ENCODE results near the gene EGFL7. TPM values are rescaled to one million over a fixed set of nuclear protein-coding genes. Genes with fewer than 3 reads are reported as not detected.

The EGFL7 gene
- polyA plus RNA-seq, 1 donor = 90.8 TPM

DNA sequence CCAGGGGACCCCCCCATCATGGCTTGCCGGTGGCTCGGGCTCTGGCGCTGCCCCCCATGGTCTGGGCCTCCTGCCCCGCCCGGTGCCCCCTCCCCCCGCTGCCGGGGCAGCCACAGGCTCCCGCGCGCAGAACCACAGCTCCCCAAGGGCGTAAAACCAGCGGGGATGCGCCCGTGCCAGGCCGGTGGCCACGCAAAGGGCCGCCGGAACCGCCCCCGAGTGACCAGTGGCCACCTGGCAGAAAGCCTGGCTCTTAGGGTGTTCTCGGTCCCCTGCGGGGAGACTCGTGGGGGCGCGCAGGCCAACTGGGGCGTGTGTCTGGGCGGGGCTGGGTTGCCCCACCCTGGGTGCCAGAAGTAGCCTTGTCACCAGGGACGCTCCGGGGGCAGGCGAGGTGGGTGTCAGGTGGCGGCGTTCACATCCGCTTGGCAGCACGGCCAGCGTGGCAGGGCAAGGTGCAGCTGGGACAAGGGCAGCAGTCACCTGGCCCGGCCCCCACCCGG, 25.1 kb downstream of the EGFL7 start:
- DNase-seq = no peak

DNA sequence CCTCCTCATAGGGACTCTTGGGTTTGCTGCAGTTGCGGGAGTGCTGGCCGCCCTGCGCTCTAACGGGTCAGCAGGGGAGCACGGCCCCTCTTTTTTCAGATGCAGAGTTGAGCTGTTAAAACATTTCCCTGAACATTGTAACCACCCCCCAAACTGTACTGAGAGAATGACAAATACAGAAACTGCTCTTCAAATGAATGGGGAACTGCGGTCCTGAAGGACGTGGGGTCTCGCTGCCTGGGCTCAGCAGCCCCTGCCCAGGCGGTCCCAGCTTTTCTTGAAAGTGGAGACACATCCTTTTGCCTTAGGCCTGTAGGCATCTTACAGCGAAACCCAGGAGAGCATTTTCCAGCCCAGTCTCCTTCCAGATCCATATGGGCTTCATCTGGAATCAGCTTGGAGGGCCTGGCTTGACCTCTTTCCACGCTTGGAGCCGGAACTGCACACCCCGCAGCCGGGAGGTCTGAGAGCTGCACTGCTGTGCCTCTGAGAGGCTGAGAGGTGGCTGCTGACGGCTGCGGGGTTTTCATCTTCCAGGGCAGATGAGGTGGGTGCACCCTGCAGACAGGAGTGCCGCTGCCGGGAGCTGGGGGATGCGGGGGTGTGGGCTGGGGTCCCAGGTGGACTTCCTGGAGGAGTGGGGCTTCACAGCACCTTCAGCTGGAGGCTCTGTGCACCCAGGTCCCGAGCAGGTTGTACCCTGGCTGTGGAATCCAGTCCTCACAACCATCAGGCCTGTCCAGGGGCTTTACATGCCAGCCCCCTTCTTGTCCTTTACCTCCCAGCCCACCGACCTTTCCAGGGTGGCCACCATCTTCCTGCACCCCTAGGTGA, 25.8 kb downstream of the EGFL7 start:
- no peak for DNase-seq

DNA sequence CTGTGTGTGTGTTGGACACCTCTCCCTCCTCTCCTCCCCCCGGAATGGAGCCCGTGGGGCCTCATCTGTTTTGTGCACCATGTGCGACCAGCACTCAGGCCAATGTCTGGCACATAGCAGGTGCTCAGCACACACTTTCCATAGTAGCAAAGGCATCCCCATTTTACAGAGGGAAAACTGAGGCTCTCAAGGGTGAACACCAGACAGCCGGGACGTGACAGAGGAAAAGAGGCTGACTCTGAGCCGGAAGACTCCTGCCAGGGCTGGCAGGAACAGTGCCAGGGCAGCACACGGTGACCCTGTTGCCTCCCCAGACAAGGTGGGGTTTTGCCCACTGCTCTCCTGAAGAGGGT, 26.4 kb downstream of the EGFL7 start:
- no peak for DNase-seq

DNA sequence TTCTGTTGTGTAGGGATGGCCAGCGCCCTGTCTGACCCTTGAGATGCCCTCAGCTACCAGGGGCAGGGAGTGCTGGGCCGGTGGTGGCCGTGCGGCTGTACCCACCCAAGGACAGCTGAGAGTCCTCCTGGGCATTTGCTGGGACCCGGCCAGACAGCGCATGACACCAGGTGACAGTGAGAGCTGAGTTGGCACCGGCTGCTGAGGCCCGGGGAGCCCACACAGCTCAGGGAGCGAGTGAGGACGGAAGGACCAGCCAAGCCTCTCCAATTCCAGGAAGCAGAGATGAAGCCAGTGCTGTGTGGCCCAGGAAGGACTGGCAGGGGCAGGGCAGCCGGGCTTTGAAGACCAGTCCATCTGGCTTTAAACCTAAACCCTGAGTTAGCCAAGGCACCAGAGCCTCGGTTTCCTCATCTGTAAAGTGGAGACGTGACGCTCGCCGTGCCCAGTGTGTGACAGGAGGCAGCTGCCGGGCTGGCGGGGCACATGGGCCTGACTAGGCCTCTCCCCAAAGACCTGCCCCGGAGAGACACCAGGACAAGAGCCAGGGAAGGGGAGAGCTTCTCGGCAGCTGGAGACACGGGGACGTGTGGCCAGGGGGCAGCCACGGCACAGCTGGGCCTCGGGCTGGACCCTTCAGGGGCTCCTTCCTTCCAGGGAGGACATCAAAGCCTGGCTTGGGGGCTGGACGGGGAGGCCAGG, 27.5 kb downstream of the EGFL7 start:
- DNase-seq = no peak

DNA sequence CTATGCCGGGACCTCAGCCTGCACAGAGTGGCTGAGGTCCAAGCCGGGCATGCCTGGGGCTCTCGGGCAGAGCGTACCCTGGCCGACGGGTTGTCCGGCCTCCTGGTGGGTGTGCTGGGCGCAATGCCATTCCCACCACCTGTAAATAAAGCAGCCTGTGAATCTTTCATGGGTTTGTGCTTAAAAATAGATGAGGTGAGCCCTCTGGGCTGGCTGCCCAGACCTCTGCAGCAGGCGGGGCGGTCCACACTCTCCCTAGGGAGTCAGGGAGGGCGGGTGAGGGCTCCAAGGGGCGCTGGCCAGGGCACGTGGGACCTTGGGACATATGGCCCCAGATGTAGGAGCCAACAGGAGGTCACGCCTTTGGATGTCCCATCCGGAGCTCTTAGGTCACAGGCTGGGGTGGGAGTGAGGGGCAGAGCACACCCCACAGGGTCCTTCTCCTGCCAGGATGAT, 28.1 kb downstream of the EGFL7 start:
- DNase-seq = no peak

DNA sequence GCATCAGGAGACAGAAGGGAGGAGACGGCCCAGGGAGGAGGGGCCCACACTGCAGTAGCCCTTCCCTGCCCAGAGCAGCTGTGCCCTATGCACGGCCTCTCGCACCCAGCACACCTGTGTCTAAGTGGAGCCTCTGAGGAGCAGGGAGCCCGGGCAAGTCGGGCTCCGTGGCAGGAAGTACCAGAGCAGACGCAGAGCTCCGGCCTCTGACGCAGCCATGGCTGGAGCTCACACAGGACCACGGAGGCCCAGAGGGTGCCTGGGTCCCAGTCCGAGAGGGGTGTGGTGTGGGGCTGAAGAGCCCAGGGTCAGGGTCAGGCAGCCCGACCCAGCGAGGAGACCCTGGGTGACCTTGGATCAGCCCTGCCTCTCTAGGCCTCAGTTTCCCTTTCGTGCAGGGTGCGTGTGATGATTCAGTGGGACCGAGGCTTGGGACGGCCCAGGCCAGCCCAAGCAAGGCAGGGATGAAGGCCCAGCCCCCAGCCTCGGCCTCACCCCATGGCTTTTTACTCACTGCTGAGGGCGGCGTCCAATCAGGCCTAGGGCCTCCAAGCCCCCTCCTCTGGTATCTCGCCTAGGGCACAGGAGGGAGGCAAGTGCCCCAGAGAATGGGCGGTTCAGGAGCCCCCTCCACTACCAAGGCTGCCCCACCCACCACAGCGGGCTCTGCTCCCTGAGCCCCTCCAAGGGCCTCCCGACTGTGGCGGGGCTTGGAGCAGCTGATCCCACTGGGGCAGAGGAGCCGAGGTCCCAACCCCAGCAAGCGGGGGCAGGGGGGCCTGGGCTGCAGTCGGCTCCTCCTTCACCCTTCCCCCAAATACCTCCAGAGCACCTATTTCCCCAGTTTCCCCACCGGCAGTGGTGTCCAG, 28.8 kb downstream of the EGFL7 start:
- no peak for DNase-seq

DNA sequence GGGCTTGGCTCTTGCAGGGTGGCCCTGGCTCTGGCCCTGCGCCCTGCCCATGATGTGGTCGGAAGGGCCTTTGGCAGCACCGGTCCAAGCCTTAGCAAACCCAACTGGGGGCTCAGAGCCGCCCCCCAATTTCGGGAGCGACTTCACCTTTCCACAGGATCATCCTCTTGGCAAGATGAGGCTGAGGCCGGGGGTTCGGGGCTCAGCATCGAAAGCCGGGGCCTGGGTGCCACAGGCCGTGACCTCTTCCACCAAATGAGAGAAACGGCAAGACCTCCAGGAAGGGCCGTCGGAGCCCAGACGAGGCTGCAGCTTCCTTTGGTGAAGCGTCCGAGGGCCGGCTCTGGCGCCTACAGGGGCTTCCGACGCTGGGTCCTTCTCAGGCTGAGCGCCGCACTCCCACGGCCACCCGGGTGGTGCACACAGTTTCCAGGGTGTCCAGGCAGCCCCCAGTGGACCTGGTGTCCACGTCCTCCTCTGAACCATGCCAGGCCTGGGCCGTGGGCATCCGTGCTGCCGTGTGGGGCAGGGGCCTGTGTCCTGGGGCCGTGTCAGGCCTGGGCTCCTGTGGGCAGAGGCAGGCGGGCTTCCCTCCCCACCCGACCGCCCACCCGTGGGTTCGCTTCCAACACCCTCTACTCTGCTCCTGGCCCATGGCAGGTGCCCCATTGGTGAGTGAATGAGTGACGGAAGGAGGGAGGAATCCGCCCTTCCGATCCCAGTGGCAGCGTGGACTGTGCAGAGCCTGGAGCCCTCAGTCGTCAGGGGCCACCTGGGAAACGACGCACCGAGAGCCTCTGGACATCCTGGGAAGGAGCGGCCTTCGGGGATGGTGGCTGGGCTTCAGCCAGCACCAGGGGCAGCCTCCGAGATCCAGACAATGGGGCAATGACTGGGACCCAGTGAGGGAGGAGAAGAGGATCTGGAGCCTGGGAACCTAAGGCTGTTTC, 29.7 kb downstream of the EGFL7 start:
- no peak for DNase-seq

DNA sequence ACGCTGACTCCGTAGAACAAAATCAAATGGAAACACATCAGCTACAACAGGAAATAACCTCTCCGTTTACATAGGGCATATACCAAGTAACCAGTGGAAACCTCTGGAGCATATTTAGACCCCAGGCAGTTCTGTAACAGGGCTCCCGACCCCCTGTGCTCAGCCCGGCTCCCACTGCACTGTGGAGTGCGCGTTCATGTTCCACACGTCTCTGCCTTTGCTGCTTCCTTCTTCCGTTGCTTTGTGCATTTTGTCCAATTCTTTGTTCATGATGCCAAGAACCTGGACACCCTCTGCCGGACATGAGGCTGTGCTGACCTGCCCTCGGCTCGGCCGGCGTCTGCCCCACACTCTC, 30.4 kb downstream of the EGFL7 start:
- DNase-seq = no peak

DNA sequence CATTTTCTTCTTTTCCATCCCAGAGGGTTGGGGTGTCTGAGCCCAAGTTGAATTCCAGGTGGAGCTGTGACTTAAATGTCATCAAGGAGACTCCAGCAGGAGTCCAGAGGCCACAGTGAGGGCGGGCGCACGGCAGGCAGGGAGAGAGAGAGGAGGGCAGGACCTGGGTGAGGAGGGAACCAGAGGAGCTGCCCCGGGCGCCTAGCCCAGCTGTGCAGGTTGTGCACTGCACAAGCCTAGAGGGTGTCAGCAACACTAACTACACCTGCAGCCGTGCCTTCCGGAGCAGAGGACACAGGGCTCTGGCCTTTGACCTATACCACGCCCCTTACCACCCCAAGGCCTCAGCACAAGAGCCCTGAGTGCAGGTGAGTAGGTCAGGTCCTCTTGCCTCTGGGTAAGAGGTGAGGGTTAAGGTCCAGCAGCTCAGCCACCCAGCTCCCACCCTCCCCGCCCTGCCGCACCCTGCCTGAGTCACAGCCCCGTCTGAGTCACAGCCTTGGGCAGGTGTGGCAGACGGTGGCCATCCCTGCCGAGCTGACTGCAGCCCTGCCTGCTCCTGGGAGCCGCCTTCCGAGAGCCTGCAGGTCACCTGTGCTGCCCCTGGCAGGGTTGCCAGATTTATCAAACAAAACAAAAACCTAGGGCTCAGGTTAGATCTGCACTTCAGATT, 30.9 kb downstream of the EGFL7 start:
- DNase-seq = no peak

DNA sequence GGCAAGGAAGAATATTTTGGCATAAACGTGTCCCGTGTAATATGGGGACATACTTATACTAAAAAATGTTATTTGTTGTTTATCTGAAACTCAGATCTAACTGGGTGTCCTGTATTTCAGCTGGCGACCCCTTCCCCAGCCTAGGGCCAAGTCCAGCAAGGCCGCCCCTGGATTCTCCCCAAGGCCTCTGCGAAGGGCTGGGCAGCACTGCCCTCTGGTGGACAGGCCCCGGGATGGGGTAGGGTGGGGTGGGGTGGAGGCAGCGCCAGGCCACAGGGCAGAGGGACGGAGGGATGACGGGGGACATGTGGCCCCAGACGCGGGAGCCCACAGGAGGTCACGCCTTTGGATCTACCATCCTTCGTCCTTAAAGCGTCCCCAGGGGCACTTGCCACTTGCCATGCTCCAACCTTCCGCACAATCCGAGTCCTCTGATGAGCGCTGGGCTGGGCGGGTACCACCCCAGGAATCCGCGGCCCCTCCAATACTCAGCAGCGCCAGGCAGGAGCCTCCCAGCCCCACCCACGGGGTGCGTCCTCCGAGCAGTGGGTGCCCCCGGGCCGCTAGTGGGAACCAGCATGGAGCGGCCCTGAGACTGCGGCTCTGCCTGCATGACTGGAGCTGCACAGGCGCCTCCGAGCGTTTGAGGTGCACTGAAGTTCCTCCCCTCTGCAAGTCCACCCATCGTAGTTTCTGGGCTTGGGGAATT, 31.6 kb downstream of the EGFL7 start:
- DNase-seq = no peak

DNA sequence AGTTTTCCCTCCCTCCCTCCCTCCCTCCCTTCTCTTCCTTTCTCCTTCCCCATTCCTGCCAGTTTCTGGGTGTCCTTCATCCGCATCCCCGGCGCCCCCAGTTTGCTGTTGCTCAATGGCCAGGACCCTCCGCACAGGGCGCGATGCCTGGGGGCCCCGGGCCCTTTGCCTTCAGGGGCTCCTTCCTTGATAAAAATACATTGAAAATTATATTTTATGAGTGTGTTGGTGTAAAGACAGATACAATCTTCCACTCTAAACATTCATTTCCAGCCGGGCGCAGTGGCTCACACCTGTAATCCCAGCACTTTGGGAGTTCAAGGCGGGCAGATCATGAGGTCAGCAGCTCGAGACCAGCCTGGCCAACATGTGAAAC, 32.1 kb downstream of the EGFL7 start:
- DNase-seq = no peak

DNA sequence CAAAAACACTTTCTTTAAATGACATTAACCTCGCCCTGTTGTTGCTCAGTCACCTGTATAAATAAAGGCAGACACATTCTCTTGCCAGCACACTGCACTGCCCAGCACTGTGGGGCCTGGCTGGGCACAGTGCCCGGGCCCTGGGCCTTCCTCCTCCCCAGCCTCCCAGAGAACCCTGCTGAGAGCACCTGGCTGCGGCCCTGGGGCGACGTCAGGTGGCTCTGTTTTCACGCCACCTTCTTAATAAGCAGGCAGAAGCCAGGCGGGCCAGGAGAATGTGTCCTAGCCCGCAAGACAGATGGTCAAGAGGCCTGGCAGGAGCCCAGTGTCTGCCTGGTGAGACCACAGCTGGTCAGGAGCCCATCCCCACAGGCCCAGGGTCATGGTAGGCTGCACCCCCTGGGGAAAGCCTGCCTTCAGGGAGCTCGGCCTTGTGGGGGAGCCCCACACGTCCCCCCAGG, 32.7 kb downstream of the EGFL7 start:
- DNase-seq = no peak

DNA sequence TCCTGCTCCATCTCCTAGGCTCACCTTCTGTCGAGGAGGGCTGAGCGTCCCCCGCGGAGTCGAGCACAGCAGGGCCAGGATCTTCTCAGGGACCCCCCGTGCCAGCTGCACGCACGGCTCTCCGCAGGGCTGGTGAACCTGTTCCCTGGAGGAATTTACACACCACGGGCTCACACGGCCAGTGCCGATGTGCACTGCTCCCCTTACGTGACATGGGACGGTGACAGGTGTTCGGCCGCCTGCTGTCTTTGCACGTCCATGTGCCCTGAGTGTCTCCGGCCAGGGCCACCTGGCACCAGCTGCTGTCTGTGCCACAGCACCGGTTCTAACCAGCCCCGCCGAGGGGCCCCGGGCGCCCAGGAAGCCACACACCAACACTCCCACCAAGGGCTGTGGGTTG, 33.2 kb downstream of the EGFL7 start:
- DNase-seq = no peak

DNA sequence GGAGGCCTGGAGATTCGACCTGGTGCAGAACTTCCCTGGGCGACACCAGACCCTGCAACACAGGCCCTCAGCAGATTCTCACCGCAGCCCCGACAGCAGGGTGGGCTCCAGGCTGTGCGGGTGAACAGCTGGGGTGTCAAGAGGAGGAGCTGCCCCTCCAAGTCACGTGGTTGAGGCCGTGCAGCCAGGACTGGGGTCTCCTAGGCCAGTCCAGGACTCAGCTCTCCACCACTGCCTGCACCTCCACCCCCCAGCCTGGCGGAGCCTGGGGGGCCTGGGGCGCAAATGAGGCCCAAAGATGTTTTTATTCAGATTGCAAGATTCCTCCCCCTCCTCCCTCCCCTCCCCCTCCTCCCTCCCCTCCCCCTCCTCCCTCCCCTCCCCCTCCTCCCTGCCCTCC, 33.8 kb downstream of the EGFL7 start:
- DNase-seq = no peak

DNA sequence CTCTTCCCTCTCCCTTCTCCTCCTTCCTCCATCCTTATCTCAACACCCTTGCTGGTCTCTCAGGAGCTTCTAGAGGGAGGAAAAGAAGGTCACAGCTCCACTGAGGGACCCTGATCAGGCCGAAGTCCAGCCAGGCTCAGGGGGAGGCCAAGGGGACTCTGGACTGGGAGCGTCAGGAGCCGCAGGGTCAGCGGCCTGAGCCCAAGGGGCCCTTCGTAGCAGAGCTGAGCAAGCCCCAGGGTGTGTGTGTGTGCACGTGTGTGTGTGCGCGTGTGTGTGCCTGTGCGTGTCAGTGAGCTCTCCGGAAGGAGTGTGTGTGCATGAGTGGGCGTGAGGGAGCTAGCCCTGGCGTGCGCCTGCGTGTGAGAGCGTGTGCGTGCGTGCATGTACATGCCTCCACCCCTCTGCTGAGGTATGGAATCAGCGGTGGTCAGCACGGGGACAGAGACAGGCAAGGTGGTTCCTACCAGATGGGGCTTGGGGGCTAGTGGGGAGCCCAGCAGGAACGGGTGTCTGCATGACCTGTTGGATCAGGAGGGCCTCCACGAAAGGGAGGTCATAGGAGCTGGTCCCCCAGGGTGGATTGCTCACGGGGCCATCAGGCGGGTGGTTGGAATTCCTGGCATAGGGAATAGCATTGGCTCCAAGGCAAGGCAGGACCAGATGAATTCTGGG, 34.6 kb downstream of the EGFL7 start:
- no peak for DNase-seq

DNA sequence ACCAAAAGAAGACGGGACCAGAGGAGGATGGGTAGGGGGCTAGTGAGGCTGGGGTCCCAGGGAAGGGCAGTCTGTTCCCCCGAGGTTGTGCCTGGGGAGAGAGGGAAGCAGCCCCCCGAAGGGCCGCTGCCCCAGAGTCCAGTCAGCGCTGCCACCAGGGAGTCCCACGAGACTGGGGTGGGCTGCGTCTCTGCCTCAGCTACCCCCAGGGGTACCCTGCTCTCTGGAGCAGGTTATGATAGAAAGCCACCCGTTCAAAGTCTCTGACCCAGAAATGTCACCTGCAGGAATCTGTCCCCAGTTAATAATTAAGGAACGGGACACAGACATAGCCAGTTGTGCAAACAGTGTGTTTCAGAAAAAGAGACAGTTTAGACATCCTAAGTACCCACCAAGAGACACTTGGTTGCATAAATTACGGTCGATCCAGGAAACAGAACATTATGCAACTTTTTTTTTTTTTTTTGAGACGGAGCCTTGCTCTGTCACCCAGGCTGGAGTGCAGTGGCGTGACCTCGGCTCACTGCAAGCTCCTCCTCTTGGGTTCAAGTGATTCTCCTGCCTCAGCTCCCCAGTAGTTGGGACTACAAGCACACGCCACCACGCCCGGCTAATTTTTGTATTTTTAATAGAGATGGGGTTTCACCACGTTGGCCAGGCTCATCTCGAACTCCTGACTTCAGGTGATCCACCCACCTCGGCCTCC, 35.3 kb downstream of the EGFL7 start:
- no peak for DNase-seq

DNA sequence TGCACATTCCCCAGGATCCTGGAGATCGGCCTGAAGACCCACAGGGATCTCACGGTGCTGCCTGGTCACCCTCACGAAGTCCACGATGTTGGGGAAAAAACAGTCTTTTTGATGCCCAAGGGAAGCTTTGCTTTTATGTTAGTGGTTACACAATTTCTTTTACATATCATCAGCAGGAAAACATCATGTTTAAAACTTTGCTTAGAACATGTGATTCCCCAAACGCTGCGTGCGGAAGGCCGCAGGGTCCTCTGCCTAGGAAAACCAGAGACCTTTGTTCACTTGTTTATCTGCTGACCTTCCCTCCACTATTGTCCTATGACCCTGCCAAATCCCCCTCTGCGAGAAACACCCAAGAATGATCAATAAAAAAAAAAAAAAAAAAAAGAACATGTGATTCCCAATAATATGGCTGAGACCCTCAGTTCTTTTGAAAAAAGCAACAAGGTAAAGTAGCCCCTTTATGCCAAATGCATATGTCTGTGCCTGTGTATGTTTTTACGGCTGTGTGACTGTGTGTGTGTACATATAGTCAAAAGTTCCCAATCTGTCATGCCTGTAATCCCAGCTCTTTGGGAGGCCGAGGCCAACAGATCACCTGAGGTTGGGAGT, 36.0 kb downstream of the EGFL7 start:
- DNase-seq = no peak

DNA sequence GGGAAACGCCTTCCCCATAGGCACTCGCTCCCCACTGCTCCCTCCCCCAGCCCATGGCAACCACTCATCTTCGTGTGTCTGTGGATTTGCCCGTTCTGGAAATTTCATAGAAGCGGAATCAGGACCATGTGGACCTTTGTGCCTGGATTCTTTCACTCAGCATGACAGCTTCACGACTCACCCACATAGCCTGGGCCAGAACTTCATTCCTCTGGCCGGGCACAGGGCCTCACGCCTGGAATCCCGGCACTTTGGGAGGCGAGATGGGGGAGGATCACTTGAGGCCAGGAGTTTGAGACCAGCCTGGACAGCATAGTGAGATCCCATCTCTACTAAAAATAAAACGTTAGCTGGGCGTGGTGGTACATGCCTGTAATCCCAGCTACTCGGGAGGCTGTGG, 37.6 kb downstream of the EGFL7 start:
- DNase-seq = no peak
